ENCODE data around the gene BAX.

The BAX gene

DNA sequence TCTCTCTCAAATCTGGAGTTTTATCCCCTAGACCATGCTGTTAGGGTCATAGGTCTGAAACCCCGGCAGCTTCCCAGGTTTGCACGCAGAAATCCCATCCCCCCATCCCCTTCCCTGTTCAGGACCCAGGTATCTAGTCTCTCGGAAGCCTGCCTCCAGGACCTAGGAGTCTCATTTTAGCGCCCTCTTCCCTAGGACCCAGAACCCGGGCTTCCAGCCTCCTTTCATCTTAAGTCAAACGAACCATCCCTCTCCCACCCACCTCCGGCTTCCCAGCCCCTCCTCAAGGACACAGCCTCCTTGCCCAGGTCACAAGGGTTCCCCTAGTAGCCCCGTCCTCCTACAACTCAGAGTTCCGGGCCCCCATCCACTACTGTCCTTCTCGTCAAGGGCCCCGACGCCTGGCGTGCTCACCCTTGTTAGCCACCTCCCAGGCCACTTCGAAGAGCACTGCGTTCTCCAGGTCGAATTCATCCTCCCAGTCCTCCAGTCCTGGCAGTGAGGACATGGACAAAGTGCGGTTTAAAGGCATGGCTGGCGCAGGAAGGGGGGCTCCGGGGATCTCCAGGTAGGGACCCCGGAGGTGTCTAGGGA is 38.0 kb downstream of the BAX start:
- DNase-seq (ENCODE audit: low spot score): peak; percentile 83
- H3K4me3 ChIP-seq: peak overlapping the region; percentile 99
- H3K27ac ChIP-seq: peak overlapping the region; percentile 94 to 100
- TF ChIP-seq, protein P1, sequence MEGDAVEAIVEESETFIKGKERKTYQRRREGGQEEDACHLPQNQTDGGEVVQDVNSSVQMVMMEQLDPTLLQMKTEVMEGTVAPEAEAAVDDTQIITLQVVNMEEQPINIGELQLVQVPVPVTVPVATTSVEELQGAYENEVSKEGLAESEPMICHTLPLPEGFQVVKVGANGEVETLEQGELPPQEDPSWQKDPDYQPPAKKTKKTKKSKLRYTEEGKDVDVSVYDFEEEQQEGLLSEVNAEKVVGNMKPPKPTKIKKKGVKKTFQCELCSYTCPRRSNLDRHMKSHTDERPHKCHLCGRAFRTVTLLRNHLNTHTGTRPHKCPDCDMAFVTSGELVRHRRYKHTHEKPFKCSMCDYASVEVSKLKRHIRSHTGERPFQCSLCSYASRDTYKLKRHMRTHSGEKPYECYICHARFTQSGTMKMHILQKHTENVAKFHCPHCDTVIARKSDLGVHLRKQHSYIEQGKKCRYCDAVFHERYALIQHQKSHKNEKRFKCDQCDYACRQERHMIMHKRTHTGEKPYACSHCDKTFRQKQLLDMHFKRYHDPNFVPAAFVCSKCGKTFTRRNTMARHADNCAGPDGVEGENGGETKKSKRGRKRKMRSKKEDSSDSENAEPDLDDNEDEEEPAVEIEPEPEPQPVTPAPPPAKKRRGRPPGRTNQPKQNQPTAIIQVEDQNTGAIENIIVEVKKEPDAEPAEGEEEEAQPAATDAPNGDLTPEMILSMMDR (IDR thresholded peaks at IDR 0.05): no peak

DNA sequence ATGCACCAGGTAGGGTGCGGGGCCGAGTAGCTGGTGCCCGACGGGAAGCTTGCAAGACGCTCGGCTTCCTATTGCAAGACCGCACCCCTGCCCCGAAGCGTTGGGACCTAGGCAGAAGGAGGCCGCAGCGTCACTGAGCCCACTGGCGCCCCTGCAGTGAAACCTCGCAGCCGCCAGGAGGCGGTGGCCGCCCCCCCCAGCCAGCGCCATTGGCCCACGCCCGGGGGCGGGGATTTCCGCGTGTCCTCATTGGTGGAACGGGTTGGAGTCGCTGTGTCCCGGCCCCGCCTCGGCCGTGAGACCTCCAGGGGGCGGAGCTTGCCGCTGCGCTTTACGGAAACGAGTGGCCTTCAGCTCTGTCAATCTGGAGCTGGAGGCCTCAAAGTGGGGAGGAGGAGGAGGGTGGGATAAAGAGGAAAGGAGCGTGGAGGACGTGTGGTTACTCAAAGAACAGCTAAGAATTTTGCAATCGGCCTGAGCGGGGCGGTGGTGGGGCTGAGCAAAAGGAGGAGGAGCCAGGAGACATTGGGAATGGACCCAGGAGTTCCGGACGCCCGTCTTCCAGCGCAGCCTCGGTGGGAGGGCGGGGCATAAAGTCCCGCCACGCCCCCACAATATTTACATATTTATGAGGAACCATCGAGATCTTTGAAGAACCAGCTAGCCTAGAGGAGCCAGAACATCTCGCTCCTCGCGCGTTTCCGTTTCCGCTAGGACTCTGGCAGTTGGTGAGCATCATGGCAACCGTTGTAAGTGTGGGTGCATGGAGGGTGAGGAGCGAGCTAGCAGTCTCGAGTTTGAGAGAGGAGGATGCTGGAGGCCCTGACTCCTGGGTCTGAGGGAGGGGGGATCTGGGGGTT is 38.7 kb downstream of the BAX start, which contains the start of the genes GYS1 and RUVBL2:
Gene GYS1, minus strand, starts transcription at position 135 of the 860 bp plus-strand sequence. CDS start 197 bp downstream, outside the sequence.
Gene RUVBL2, plus strand, starts transcription at position 713 of the 860 bp plus-strand sequence. Its CDS starts 25 bp downstream, at position 738.
- TF ChIP-seq, protein P1 (IDR thresholded peaks at IDR 0.05): peak; percentile 96
- Histone ChIP-seq H3K27ac (peak within 1 kb of the TSS; percentile 94 to 100), H3K4me3 (peak within 1 kb of the TSS; percentile 99)
- DNase-seq (ENCODE audit: low spot score): peak; percentile 100

DNA sequence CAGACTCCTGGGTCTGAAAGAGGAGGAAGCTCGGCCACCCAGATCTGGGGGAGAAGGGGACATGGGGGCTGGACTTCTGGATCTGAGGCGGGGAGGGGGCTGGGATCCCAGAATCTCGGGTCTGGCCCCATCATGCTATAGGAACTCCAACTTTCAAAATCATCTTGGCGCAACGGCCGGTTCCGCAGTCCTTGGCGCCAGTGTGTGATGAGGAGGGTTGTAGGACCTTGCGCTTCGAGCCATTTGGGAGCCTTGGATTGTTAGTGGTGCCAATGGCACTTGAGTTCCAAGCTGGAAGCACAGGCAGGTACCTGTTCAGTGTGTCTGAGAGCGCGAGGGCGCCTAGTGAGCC is 39.3 kb downstream of the BAX start:
- DNase-seq (ENCODE audit: low spot score): no peak
- TF ChIP-seq, protein P1 (IDR thresholded peaks at IDR 0.05): no peak
- Histone ChIP-seq H3K4me3 (peak overlapping the region; percentile 99), H3K27ac (peak overlapping the region; percentile 94 to 100)

DNA sequence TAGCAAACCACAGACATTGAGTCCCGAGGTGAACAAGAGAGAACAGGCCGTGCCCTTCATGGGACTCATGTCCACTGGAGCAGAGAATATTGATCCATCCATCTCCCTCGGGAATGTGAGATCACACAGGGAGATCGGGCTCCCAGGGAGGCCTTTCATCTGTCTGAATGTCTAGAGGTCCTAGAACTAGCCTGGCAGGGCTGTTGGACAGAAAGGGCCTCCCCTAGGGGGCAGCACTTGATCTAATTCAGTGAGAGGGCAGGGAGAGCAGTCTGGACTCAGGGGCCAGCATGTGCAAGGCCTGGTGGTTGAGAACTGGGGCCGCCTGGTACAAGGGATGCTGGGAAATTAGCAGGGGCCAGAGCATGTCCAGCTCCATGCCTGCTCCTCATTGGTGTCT is 43.3 kb downstream of the BAX start:
- TF ChIP-seq, protein P1 (IDR thresholded peaks at IDR 0.05): no peak
- Histone ChIP-seq H3K27ac (no peak overlapping the region), H3K4me3 (no peak overlapping the region)
- DNase-seq (ENCODE audit: low spot score): no peak

DNA sequence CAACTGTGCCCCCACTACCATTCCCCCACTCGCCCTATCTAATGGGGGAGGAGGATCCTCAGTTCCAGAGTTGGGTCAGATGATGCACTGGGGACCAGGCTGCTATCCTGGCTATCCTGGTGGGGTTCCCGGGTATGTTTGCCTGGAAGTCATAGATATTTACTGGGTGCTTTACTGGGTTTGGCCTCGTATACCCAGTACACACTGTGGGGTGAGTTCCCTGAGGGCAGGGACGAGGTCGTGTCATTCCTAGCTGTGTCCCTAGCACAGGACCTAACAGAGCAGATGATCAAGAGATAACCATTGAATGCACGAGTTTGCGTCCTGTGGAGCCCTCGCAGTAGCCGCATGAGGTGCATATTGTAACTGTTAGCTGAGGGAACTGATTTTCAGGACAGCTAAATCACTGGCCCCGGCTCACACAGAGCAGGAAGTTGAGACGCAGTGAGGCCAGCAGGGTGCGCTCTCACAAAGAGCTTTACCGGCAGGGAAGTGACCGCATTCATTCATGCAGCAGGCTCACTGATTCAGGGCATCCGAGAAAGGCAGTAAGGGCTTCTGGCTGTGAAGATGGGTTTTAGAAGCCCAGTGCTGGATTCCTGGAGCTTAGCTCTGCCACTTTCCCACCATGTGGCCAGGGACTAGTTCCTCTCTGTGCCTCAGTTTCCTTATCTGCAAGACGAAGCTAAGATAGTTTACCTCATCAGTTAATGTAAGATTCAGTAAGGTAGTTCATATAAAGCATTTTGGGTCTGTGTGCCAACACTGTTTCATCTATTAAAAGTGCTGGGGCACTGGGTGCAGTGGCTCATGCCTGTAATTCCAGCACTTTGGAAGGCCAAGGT is 45.0 kb downstream of the BAX start:
- TF ChIP-seq, protein P1 (IDR thresholded peaks at IDR 0.05): peak; percentile 27
- no peak for DNase-seq (ENCODE audit: low spot score)
- Histone ChIP-seq H3K4me3 (no peak overlapping the region), H3K27ac (no peak overlapping the region)

DNA sequence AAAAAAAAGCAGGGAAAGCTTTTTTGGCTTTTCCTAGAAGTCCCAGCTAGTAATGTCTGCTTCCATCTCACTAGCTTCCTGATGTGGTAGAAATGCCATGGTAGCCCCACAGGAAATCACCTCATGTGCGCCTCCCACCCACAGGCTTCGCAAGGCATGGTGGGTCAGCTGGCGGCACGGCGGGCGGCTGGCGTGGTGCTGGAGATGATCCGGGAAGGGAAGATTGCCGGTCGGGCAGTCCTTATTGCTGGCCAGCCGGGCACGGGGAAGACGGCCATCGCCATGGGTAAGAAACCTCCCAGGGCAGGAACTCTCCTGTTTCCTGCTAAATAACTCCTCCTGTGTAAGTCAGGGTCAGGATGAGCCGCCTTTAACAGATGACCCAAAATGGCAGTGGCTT is 49.5 kb downstream of the BAX start:
- Histone ChIP-seq H3K27ac (no peak overlapping the region), H3K4me3 (no peak overlapping the region)
- TF ChIP-seq, protein P1 (IDR thresholded peaks at IDR 0.05): no peak
- no peak for DNase-seq (ENCODE audit: low spot score)

All from coronary artery (tissue), 2 donors.